ENCODE measurements around the gene MRPS18B. TPM values are rescaled to one million over a fixed set of nuclear protein-coding genes. Genes with fewer than 3 reads are reported as not detected.

Gene MRPS18B
- total RNA-seq, 1 donor from 2014 or later = 36.6 TPM

DNA sequence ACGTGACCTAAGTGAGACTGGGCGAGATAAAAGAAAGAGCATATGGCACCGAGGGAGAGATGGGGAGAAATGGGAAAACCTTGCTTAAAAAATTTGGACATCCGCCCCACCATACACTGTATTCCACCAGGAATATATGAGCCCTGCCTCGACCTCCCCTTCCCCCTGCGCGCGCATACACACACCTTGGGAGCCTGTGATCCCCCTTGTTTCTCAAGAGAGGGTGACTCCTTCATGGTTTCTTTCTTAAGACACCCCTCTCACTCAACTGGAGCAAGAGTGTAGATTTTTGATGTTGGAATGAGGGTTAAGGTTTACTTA, 45.9 kb upstream of the MRPS18B start:
- H3K4me3 Mint-ChIP-seq (ENCODE audit: unreplicated experiment) = peak overlapping the region; percentile 98
- TF ChIP-seq, protein P1, sequence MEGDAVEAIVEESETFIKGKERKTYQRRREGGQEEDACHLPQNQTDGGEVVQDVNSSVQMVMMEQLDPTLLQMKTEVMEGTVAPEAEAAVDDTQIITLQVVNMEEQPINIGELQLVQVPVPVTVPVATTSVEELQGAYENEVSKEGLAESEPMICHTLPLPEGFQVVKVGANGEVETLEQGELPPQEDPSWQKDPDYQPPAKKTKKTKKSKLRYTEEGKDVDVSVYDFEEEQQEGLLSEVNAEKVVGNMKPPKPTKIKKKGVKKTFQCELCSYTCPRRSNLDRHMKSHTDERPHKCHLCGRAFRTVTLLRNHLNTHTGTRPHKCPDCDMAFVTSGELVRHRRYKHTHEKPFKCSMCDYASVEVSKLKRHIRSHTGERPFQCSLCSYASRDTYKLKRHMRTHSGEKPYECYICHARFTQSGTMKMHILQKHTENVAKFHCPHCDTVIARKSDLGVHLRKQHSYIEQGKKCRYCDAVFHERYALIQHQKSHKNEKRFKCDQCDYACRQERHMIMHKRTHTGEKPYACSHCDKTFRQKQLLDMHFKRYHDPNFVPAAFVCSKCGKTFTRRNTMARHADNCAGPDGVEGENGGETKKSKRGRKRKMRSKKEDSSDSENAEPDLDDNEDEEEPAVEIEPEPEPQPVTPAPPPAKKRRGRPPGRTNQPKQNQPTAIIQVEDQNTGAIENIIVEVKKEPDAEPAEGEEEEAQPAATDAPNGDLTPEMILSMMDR (IDR thresholded peaks at IDR 0.05) = no peak
- no peak for DNase-seq (ENCODE audit: extremely low spot score, unreplicated experiment)
- H3K27ac Mint-ChIP-seq (ENCODE audit: unreplicated experiment) = peak overlapping the region; percentile 98
- no peaks in the 10 kb centered on the region for H3K9me3 Mint-ChIP-seq (ENCODE audit: unreplicated experiment)
- peaks cover 47% of the 10 kb centered on the region for H3K4me1 Mint-ChIP-seq (ENCODE audit: unreplicated experiment)
- H3K27me3 Mint-ChIP-seq (ENCODE audit: unreplicated experiment) = no peaks in the 10 kb centered on the region
- H3K36me3 Mint-ChIP-seq (ENCODE audit: unreplicated experiment) = peaks cover 3% of the 10 kb centered on the region

DNA sequence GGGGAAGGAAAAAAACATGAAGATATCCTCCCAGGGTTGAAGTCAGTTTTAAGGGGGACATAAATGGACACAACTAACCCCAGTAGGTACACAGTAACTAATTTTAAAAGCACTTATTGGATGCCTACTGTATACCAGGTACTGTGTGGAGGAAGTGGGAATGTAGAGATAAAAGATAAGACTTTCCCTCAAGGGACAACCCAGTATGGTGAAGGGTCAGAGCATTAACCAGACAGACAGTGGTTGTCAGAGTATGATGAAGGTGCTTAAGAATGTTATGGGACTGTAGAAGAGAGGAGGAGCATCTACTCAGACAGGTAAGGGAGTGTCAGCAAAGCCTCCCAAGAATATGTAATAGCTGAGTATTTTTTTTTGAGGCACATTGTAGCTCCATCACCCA, 45.5 kb upstream of the MRPS18B start:
- DNase-seq (ENCODE audit: extremely low spot score, unreplicated experiment) = no peak
- H3K27ac Mint-ChIP-seq (ENCODE audit: unreplicated experiment) = peak overlapping the region; percentile 98
- H3K36me3 Mint-ChIP-seq (ENCODE audit: unreplicated experiment) = peaks cover 8% of the 10 kb centered on the region
- H3K9me3 Mint-ChIP-seq (ENCODE audit: unreplicated experiment) = no peaks in the 10 kb centered on the region
- H3K4me1 Mint-ChIP-seq (ENCODE audit: unreplicated experiment) = peaks cover 47% of the 10 kb centered on the region
- H3K4me3 Mint-ChIP-seq (ENCODE audit: unreplicated experiment) = peak overlapping the region; percentile 98
- TF ChIP-seq, protein P1 (IDR thresholded peaks at IDR 0.05) = no peak
- no peaks in the 10 kb centered on the region for H3K27me3 Mint-ChIP-seq (ENCODE audit: unreplicated experiment)

DNA sequence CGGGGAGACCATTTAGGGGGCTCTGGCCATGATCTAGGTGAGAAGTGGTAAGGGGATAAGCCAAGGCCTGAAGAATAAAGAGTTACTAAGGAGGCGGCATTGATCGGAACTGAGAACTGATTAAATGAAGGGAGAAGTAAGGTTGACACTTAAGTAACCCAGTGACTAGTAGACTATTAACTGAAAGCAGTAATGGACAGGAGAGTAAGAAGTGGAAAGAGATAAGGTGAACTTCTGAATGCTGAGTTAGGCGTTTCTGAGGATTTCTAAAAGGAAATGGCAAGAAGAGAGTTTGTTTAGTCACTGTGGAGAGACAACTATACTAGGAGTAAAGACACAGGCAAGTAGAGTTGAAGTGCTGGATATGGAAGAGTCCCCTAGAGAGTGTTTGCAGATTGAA, 44.5 kb upstream of the MRPS18B start:
- Mint-ChIP-seq H3K4me1 (ENCODE audit: unreplicated experiment) (peaks cover 47% of the 10 kb centered on the region), H3K27ac (ENCODE audit: unreplicated experiment) (no peak overlapping the region)

DNA sequence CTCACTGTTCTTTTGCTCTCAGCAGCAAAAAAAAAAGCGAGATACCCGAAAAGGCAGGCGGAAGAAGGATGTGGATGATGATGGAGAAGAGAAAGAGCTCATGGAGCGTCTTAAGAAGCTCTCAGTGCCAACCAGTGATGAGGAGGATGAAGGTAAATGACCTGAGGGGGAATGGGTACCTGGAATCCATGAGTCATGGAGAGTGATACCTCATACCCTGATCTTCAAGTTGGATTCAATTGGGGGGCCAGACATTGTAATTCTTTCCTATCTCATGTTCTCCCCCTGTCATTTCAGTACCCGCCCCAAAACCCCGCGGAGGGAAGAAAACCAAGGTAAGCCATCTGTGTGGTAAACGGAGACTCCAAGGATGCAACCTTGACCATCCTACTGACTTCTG, 39.6 kb upstream of the MRPS18B start:
- Mint-ChIP-seq H3K4me3 (ENCODE audit: unreplicated experiment) (no peak overlapping the region), H3K9me3 (ENCODE audit: unreplicated experiment) (no peaks in the 10 kb centered on the region), H3K27ac (ENCODE audit: unreplicated experiment) (no peak overlapping the region), H3K27me3 (ENCODE audit: unreplicated experiment) (no peaks in the 10 kb centered on the region), H3K4me1 (ENCODE audit: unreplicated experiment) (peaks cover 15% of the 10 kb centered on the region), H3K36me3 (ENCODE audit: unreplicated experiment) (peaks cover 53% of the 10 kb centered on the region)
- TF ChIP-seq, protein P1 (IDR thresholded peaks at IDR 0.05) = no peak
- no peak for DNase-seq (ENCODE audit: extremely low spot score, unreplicated experiment)

More for the DNA sequence above, 44.5 kb upstream of the MRPS18B start:
- Mint-ChIP-seq H3K4me3 (ENCODE audit: unreplicated experiment) (peak overlapping the region; percentile 98), H3K27me3 (ENCODE audit: unreplicated experiment) (no peaks in the 10 kb centered on the region), H3K36me3 (ENCODE audit: unreplicated experiment) (peaks cover 16% of the 10 kb centered on the region), H3K9me3 (ENCODE audit: unreplicated experiment) (no peaks in the 10 kb centered on the region)
- no peak for DNase-seq (ENCODE audit: extremely low spot score, unreplicated experiment)
- TF ChIP-seq, protein P1 (IDR thresholded peaks at IDR 0.05) = no peak

DNA sequence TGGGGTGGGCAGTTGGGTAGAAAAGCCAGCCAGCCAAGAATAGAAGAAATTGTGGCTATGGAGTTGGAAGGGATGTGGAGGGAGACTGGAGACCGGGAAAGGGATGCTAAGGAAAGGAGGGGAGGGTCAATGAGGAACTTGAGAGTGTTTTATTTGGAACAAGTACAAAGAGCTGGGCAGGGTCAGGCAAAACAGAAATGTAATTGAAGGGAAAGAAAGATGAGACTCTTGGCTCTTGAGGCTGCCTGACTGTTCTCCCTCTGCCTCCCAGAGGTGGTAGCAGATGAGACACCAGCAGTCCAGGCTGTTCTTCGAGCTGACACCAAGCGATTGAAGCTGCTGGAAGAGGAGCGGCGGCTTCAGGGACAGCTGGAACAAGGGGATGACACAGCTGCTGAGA, 33.7 kb upstream of the MRPS18B start:
- TF ChIP-seq, protein P1 (IDR thresholded peaks at IDR 0.05) = no peak
- DNase-seq (ENCODE audit: extremely low spot score, unreplicated experiment) = no peak
- Mint-ChIP-seq H3K27me3 (ENCODE audit: unreplicated experiment) (no peaks in the 10 kb centered on the region), H3K4me3 (ENCODE audit: unreplicated experiment) (no peak overlapping the region), H3K4me1 (ENCODE audit: unreplicated experiment) (no peaks in the 10 kb centered on the region), H3K27ac (ENCODE audit: unreplicated experiment) (no peak overlapping the region), H3K36me3 (ENCODE audit: unreplicated experiment) (peaks cover 65% of the 10 kb centered on the region), H3K9me3 (ENCODE audit: unreplicated experiment) (no peaks in the 10 kb centered on the region)

Measured in osteocyte (in vitro differentiated cells).